Measurements from ENCODE around the gene ADAMTSL1. TPM values are rescaled to one million over a fixed set of nuclear protein-coding genes. Genes with fewer than 3 reads are reported as not detected.

ADAMTSL1 gene
- total RNA-seq, 1 experiment from 2014 or later = 0.94 TPM

DNA sequence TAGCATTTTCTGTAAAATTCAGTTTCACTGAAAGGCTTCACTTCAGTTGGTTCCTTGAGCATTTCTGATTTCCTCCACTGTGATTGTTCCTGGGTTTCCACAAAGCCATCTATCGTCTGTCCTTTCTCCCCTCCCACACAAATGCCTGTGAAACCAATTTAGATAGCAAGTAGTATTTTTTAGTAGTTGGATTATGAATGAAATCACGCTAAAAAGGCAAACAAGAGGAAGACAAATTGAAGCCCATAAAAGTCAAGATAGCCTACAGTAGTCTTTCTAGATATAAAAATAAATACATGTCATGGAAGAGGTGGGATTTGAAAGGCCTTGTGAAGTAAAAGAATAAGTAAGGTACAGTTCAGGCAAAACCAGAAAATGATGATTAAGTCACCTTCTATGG, 162.8 kb downstream of the ADAMTSL1 start:
- no peaks in the 10 kb centered on the region for H3K36me3 Mint-ChIP-seq
- TF ChIP-seq, protein P1, sequence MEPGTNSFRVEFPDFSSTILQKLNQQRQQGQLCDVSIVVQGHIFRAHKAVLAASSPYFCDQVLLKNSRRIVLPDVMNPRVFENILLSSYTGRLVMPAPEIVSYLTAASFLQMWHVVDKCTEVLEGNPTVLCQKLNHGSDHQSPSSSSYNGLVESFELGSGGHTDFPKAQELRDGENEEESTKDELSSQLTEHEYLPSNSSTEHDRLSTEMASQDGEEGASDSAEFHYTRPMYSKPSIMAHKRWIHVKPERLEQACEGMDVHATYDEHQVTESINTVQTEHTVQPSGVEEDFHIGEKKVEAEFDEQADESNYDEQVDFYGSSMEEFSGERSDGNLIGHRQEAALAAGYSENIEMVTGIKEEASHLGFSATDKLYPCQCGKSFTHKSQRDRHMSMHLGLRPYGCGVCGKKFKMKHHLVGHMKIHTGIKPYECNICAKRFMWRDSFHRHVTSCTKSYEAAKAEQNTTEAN (CRISPR knock-in tag; IDR thresholded peaks at IDR 0.05) = no peak
- TF ChIP-seq ZNF671 (CRISPR knock-in tag; IDR thresholded peaks at IDR 0.05) (no peak), SP1 (CRISPR knock-in tag; conservative IDR thresholded peaks at IDR 0.05) (no peak), SOX15 (CRISPR knock-in tag; IDR thresholded peaks at IDR 0.05) (no peak), RELA (CRISPR knock-in tag; IDR thresholded peaks at IDR 0.05; ENCODE audit: borderline replicate concordance) (no peak), ETV6 (CRISPR knock-in tag; IDR thresholded peaks at IDR 0.05) (no peak), MXD4 (CRISPR knock-in tag; IDR thresholded peaks at IDR 0.05; ENCODE audit: borderline replicate concordance) (no peak), NR3C1 (CRISPR knock-in tag; conservative IDR thresholded peaks at IDR 0.05; ENCODE audit: low read depth) (no peak), OVOL2 (CRISPR knock-in tag; IDR thresholded peaks at IDR 0.05; ENCODE audit: borderline replicate concordance) (no peak), ZNF396 (CRISPR knock-in tag; IDR thresholded peaks at IDR 0.05; ENCODE audit: borderline replicate concordance) (no peak), GABPB1 (CRISPR knock-in tag; IDR thresholded peaks at IDR 0.05) (no peak), RORB (CRISPR knock-in tag; IDR thresholded peaks at IDR 0.05) (no peak)
- TF ChIP-seq, protein P2, sequence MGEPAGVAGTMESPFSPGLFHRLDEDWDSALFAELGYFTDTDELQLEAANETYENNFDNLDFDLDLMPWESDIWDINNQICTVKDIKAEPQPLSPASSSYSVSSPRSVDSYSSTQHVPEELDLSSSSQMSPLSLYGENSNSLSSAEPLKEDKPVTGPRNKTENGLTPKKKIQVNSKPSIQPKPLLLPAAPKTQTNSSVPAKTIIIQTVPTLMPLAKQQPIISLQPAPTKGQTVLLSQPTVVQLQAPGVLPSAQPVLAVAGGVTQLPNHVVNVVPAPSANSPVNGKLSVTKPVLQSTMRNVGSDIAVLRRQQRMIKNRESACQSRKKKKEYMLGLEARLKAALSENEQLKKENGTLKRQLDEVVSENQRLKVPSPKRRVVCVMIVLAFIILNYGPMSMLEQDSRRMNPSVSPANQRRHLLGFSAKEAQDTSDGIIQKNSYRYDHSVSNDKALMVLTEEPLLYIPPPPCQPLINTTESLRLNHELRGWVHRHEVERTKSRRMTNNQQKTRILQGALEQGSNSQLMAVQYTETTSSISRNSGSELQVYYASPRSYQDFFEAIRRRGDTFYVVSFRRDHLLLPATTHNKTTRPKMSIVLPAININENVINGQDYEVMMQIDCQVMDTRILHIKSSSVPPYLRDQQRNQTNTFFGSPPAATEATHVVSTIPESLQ (CRISPR knock-in tag; IDR thresholded peaks at IDR 0.05) = no peak
- TF ChIP-seq, protein P3, sequence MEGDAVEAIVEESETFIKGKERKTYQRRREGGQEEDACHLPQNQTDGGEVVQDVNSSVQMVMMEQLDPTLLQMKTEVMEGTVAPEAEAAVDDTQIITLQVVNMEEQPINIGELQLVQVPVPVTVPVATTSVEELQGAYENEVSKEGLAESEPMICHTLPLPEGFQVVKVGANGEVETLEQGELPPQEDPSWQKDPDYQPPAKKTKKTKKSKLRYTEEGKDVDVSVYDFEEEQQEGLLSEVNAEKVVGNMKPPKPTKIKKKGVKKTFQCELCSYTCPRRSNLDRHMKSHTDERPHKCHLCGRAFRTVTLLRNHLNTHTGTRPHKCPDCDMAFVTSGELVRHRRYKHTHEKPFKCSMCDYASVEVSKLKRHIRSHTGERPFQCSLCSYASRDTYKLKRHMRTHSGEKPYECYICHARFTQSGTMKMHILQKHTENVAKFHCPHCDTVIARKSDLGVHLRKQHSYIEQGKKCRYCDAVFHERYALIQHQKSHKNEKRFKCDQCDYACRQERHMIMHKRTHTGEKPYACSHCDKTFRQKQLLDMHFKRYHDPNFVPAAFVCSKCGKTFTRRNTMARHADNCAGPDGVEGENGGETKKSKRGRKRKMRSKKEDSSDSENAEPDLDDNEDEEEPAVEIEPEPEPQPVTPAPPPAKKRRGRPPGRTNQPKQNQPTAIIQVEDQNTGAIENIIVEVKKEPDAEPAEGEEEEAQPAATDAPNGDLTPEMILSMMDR (IDR thresholded peaks at IDR 0.05) = no peak
- TF ChIP-seq, protein P4, sequence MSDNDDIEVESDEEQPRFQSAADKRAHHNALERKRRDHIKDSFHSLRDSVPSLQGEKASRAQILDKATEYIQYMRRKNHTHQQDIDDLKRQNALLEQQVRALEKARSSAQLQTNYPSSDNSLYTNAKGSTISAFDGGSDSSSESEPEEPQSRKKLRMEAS (CRISPR knock-in tag; IDR thresholded peaks at IDR 0.05) = no peak
- TF ChIP-seq, protein P5, sequence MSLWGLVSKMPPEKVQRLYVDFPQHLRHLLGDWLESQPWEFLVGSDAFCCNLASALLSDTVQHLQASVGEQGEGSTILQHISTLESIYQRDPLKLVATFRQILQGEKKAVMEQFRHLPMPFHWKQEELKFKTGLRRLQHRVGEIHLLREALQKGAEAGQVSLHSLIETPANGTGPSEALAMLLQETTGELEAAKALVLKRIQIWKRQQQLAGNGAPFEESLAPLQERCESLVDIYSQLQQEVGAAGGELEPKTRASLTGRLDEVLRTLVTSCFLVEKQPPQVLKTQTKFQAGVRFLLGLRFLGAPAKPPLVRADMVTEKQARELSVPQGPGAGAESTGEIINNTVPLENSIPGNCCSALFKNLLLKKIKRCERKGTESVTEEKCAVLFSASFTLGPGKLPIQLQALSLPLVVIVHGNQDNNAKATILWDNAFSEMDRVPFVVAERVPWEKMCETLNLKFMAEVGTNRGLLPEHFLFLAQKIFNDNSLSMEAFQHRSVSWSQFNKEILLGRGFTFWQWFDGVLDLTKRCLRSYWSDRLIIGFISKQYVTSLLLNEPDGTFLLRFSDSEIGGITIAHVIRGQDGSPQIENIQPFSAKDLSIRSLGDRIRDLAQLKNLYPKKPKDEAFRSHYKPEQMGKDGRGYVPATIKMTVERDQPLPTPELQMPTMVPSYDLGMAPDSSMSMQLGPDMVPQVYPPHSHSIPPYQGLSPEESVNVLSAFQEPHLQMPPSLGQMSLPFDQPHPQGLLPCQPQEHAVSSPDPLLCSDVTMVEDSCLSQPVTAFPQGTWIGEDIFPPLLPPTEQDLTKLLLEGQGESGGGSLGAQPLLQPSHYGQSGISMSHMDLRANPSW (CRISPR knock-in tag; conservative IDR thresholded peaks at IDR 0.05; ENCODE audit: low read depth) = no peak
- TF ChIP-seq, protein P6, sequence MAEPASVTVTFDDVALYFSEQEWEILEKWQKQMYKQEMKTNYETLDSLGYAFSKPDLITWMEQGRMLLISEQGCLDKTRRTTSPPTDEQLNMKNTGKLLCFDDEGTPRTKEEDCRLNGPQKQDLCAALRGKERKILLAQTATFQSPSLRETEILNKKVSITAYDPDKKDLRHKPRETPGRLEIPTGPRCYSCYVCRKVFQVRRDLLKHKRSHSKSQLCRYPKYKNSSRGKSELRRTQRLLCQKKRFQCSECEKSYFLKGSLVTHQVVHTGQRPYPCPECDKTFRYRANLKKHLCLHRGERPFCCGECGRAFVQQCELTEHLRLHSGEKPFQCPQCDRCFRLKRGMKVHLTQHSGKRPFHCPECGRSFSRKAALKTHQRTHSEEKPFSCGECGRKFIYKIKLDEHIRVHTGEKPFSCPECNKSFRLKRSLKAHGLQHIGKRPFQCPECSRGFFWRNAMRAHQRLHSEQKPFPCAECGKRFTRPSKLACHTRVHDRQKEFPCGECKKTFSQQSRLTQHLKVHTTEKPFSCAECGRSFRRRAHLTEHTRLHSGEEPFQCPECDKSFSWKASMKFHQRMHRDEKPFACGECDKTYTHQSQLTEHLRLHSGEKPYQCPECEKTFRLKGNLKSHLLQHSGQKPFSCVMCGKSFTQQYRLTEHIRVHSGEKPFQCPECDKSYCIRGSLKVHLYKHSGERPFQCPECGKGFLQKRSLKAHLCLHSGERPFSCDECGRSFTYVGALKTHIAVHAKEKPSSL (CRISPR knock-in tag; conservative IDR thresholded peaks at IDR 0.05) = no peak
- no peak overlapping the region for H3K27ac Mint-ChIP-seq
- H3K27me3 Mint-ChIP-seq (ENCODE audit: low read depth) = no peaks in the 10 kb centered on the region
- H3K4me1 Mint-ChIP-seq = no peaks in the 10 kb centered on the region
- ChIA-PET CTCF (no interaction called here), POLR2A (no interaction called here)
- no peak overlapping the region for H3K4me3 Mint-ChIP-seq
- DNase-seq (ENCODE audit: low spot score) (no peak), ATAC-seq (no peak)
- no peaks in the 10 kb centered on the region for H3K9me3 Mint-ChIP-seq
